H1 (cell line): ENCODE data around the gene ERO1B. TPM values are rescaled to one million over a fixed set of nuclear protein-coding genes. Genes with fewer than 3 reads are reported as not detected.

Experiments used
- CTCF ChIA-PET: fragments of 300-600 bp; sonication (Branson Sonifier 250); formaldehyde crosslinking; loops from one replicate; lab custom pipeline; 2021; ENCODE audit not compliant: partially characterized antibody; lab: Charles Lee
- POLR2A ChIA-PET: fragments of 300-600 bp; sonication (Branson Sonifier 250); formaldehyde crosslinking; loops from one replicate; lab custom pipeline; 2021; ENCODE audit warnings: inconsistent platforms; ENCODE audit not compliant: partially characterized antibody; lab: Charles Lee
- DNase-seq, 2 experiments: peaks; one replicate each; pipeline versions ENCODE4 v3.0.0 to v3.0.0-alpha.2; 2010 to 2022; ENCODE audit warnings: low spot score in 2 of 2, low read depth in 1 of 2, mixed read lengths in 1 of 2
- FAIRE-seq: peaks from 2 replicates; lab custom pipeline; 2011; peaks lifted over from hg19 to GRCh38; lab: Jason Lieb, UNC
- H2AFZ ChIP-seq: 2 replicates; pipeline ENCODE4 v1.8.1; 2012; ENCODE audit warnings: low read length, inconsistent platforms
- H2AK5ac ChIP-seq: 2 replicates; pipeline ENCODE4 v1.6.1; 2013; ENCODE audit warnings: low read depth, low read length
- H2BK120ac ChIP-seq: replicated peaks from 2 replicates; pipeline ENCODE3; 2013; ENCODE audit warnings: low read depth, low read length, inconsistent platforms
- H2BK12ac ChIP-seq: 2 replicates; pipeline ENCODE4 v1.6.1; 2013; ENCODE audit warnings: low read depth, low read length
- H2BK15ac ChIP-seq: 2 replicates; pipeline ENCODE4 v1.6.1; 2013; ENCODE audit warnings: low read length
- H2BK20ac ChIP-seq: 2 replicates; pipeline ENCODE4 v1.6.1; 2013; ENCODE audit warnings: low read length
- H2BK5ac ChIP-seq: 2 replicates; pipeline ENCODE4 v1.6.1; 2013; ENCODE audit warnings: low read depth, low read length
- H3K14ac ChIP-seq: 2 replicates; pipeline ENCODE4 v1.6.1; 2013; ENCODE audit warnings: inconsistent platforms; ENCODE audit not compliant: insufficient read length
- H3K18ac ChIP-seq: 2 replicates; pipeline ENCODE4 v1.6.1; 2013; ENCODE audit warnings: low read length; ENCODE audit errors: extremely low read depth
- H3K23ac ChIP-seq: 2 replicates; pipeline ENCODE4 v1.6.1; 2013; ENCODE audit warnings: inconsistent platforms; ENCODE audit not compliant: insufficient read length
- H3K23me2 ChIP-seq: 2 replicates; pipeline ENCODE4 v1.6.1; 2013; ENCODE audit warnings: low read depth, low read length
- H3K27ac ChIP-seq: 2 replicates; pipeline ENCODE4 v1.6.1; 2011; ENCODE audit warnings: low read depth, low read length, inconsistent platforms
- H3K27me3 ChIP-seq, 4 experiments: replicated peaks in 1 of 4; 1 replicate in 1 of 4; 2 replicates in 3 of 4; pipeline versions ENCODE4 v1.6.1 to v1.8.1; 2011 to 2013; ENCODE audit warnings: low read length in 3 of 4, mild to moderate bottlenecking in 3 of 4, inconsistent platforms in 2 of 4, mixed read lengths in 2 of 4, moderate library complexity in 1 of 4; ENCODE audit not compliant: control insufficient read depth in 3 of 4, insufficient read depth in 3 of 4; ENCODE audit errors: extremely low read depth in 1 of 4
- H3K36me3 ChIP-seq, 4 experiments: 2 replicates each; pipeline versions ENCODE4 v1.6.1 to v1.8.1; 2011 to 2013; ENCODE audit warnings: mild to moderate bottlenecking in 4 of 4, low read length in 3 of 4, moderate library complexity in 2 of 4, control low read depth in 1 of 4, inconsistent platforms in 1 of 4; ENCODE audit not compliant: insufficient read depth in 4 of 4, control insufficient read depth in 2 of 4
- H3K4ac ChIP-seq: replicated peaks from 2 replicates; pipeline ENCODE3; 2013; ENCODE audit warnings: low read length, low read depth, mixed read lengths, inconsistent platforms; ENCODE audit not compliant: insufficient read length
- H3K4me1 ChIP-seq, 4 experiments: replicated peaks in 1 of 4; 1 replicate in 1 of 4; 2 replicates in 3 of 4; pipeline versions ENCODE4 v1.6.1 to v1.8.1; 2011 to 2013; ENCODE audit warnings: low read length in 3 of 4, inconsistent platforms in 2 of 4, mixed read lengths in 1 of 4; ENCODE audit not compliant: insufficient read depth in 4 of 4, control insufficient read depth in 3 of 4
- H3K4me2 ChIP-seq, 2 experiments: 2 replicates each; pipeline versions ENCODE4 v1.6.1 to v1.8.1; 2011 to 2013; ENCODE audit warnings: low read depth in 2 of 2, low read length in 2 of 2, control low read depth in 1 of 2, inconsistent platforms in 1 of 2, mild to moderate bottlenecking in 1 of 2; ENCODE audit not compliant: insufficient read depth in 1 of 2
- H3K4me3 ChIP-seq, 4 experiments: fragments of 200-600, 300-600 bp in 1 of 4; sonication (generic), shearing (Covaris generic), sonication (Bioruptor Twin) in 1 of 4; 2 replicates each; pipeline versions ENCODE4 v1.5.1 to v1.8.1; 2011 to 2016; ENCODE audit warnings: low read length in 4 of 4, low read depth in 3 of 4, control low read depth in 2 of 4, inconsistent platforms in 2 of 4, mild to moderate bottlenecking in 2 of 4, mixed read lengths in 1 of 4, moderate library complexity in 1 of 4; ENCODE audit not compliant: insufficient read depth in 2 of 4; ENCODE audit errors: extremely low read depth in 1 of 4
- H3K56ac ChIP-seq: replicated peaks from 2 replicates; pipeline ENCODE3; 2013; ENCODE audit warnings: low read depth, mild to moderate bottlenecking, mixed read lengths, low read length, inconsistent platforms; ENCODE audit not compliant: insufficient read length
- H3K79me1 ChIP-seq: 2 replicates; pipeline ENCODE4 v1.6.1; 2013; ENCODE audit warnings: low read depth, low read length, control low read depth
- H3K79me2 ChIP-seq, 2 experiments: 2 replicates each; pipeline versions ENCODE4 v1.6.1 to v1.8.1; 2012 to 2013; ENCODE audit warnings: low read length in 2 of 2, mild to moderate bottlenecking in 2 of 2, inconsistent platforms in 1 of 2; ENCODE audit not compliant: insufficient read depth in 2 of 2, control insufficient read depth in 1 of 2
- H3K9ac ChIP-seq, 4 experiments: replicated peaks in 1 of 4; 1 replicate in 1 of 4; 2 replicates in 3 of 4; pipeline versions ENCODE4 v1.6.1 to v1.8.1; 2011 to 2013; ENCODE audit warnings: low read depth in 3 of 4, low read length in 3 of 4, control low read depth in 2 of 4, mild to moderate bottlenecking in 2 of 4, moderate library complexity in 2 of 4, inconsistent platforms in 1 of 4; ENCODE audit errors: extremely low read depth in 1 of 4
- H3K9me3 ChIP-seq, 2 experiments: 2 replicates each; pipeline versions ENCODE4 v1.6.1 to v1.8.1; 2012 to 2013; ENCODE audit warnings: mild to moderate bottlenecking in 2 of 2, moderate library complexity in 2 of 2, control low read depth in 1 of 2, inconsistent platforms in 1 of 2, low read depth in 1 of 2, low read length in 1 of 2, mixed read lengths in 1 of 2; ENCODE audit not compliant: insufficient read depth in 2 of 2
- H4K20me1 ChIP-seq, 2 experiments: replicated peaks in 1 of 2; 2 replicates each; pipeline versions ENCODE3 to v1.8.1; 2011 to 2013; ENCODE audit warnings: inconsistent platforms in 2 of 2, low read length in 2 of 2, mild to moderate bottlenecking in 1 of 2; ENCODE audit not compliant: insufficient read depth in 2 of 2, control insufficient read depth in 1 of 2
- H4K5ac ChIP-seq: 2 replicates; pipeline ENCODE4 v1.6.1; 2013; ENCODE audit warnings: low read length, low read depth, mixed read lengths, inconsistent platforms; ENCODE audit not compliant: insufficient read length
- H4K8ac ChIP-seq: 2 replicates; pipeline ENCODE4 v1.8.0; 2013; ENCODE audit warnings: mild to moderate bottlenecking, moderate library complexity, low read length, inconsistent platforms; ENCODE audit not compliant: insufficient read depth; ENCODE audit errors: extremely low read depth
- H4K91ac ChIP-seq: replicated peaks from 2 replicates; pipeline ENCODE3; 2013; ENCODE audit warnings: low read length, mixed read lengths, inconsistent platforms; ENCODE audit not compliant: insufficient read length
- CREB1 ChIP-seq: IDR thresholded peaks from 2 replicates; pipeline ENCODE4 v1.6.1; 2012; ENCODE audit warnings: inconsistent platforms
- EZH2 ChIP-seq: fragments of 200-600 bp; sonication (generic); IDR thresholded peaks from 2 replicates; pipeline ENCODE4 v1.7.1; 2012; ENCODE audit warnings: low read depth, mild to moderate bottlenecking, moderate library complexity, low read length, inconsistent platforms; ENCODE audit not compliant: severe bottlenecking
- NRF1 ChIP-seq: IDR thresholded peaks from 2 replicates; pipeline ENCODE4 v1.6.1; 2011; ENCODE audit warnings: mild to moderate bottlenecking, low read depth, low read length, improper control_type of control experiment
- PHF8 ChIP-seq: fragments of 200-600 bp; sonication (generic); conservative IDR thresholded peaks from 2 replicates; pipeline ENCODE4 v1.7.1; 2012; ENCODE audit warnings: low read depth, mild to moderate bottlenecking, inconsistent platforms, low read length, moderate library complexity
- RFX5 ChIP-seq: IDR thresholded peaks from 2 replicates; pipeline ENCODE4 v1.6.1; 2011; ENCODE audit warnings: low read depth, low read length, improper control_type of control experiment, borderline replicate concordance
- SIN3A ChIP-seq, 2 experiments: IDR thresholded peaks in 1 of 2; conservative IDR thresholded peaks in 1 of 2; 2 replicates each; pipeline ENCODE4 v1.6.1; 2011 to 2012; ENCODE audit warnings: low read length in 2 of 2, improper control_type of control experiment in 1 of 2, low read depth in 1 of 2, mild to moderate bottlenecking in 1 of 2
- SP4 ChIP-seq: IDR thresholded peaks from 2 replicates; pipeline ENCODE4 v1.6.1; 2012; ENCODE audit warnings: low read length, inconsistent platforms
- WGBS, 2 experiments: shearing (Covaris generic) in 1 of 2; methylation state at CpG; one replicate each; pipeline versions ENCODE4 v1.1.6 to v1.1.7; 2013 to 2015; ENCODE audit warnings: low lambda C conversion rate in 2 of 2, mixed read lengths in 2 of 2, inconsistent platforms in 1 of 2, low coverage in 1 of 2, missing lambda C conversion rate in 1 of 2; ENCODE audit not compliant: insufficient replicate concordance in 2 of 2, insufficient coverage in 1 of 2, insufficient read length in 1 of 2; ENCODE audit errors: extremely low coverage in 1 of 2, missing lambda C conversion rate in 1 of 2; 5-methylcytosine and 5-hydroxymethylcytosine counted together
- polyA plus RNA-seq, 7 experiments: library from polyadenylated mRNA; depleted of rRNA in 3 of 7; stranded (reverse) in 5 of 7; unstranded in 2 of 7; fragments of >200 nt in 5 of 7; fragments of 200-250 nt in 2 of 7; gene quantifications; 1 replicate in 5 of 7; 2 replicates in 1 of 7; 4 replicates in 1 of 7; pipeline versions ENCODE4 v1.2.1 to v1.2.3, GENCODE V29; 2011 to 2013; ENCODE audit warnings: missing spikeins in 2 of 7, mixed read lengths in 2 of 7
- total RNA-seq: library from RNA; stranded (reverse); fragmentation: NEBNext Ultra II Directional; extraction: Animal tissue kit (Norgen Biotek cat#: 25700); gene quantifications from 2 replicates; pipeline ENCODE4 v1.2.1, GENCODE V29; 2021

Gene ERO1B
- total and polyA plus RNA-seq, 2 of the 8 experiments (the other 6 are each of a cell fraction or from before 2014, with no cell fraction given) = 0.74 to 5.6 TPM

DNA sequence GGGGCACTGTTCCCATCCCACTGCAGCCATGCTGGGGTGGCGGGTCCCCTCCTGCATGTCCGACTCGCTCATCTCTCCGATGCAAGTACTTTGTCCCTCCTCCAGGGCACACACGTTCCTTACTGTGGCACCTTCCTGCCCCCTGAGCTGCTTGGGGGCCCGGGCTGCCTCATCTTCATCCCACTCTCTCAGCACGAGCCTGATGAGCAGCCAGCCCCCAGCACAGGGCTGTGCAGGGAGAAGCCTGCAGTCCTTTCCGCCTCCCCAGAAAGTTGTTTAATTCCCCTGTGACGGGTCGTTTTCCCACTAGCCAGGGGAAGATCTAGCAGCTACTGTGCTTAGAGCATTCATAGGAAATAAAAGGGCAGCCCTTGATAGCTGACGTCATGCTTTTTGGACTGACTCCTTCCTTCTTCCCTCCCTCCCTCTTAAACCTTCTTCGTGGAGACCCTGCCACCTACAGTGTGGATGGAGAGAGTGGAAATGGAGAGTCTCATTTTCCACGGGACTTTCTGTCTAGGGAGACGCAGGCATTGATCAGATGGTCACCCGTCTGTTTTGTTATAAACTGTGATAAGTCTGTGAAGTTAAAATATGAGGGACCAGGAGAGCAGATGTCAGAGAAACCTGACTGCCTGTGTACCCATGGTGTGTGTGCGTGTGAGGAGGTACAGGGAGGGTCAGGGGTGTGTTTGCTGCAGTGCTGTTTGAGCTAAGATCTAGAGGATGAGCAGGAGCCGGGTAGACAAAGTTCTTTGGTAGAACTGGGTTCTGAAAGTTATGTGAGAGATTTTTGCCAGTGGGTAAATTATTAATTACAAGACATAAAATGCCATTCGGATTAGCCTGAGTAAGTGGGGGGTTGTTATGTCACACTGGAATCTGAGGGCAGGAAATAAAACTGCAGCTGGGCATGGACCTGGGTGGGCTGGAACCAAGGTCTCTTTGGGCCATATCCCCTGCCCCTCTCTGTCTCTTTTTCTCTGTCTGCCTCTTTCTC lies 105.1 kb downstream of the ERO1B start:
- FAIRE-seq (no peak), DNase-seq (no peak)
- Histone ChIP-seq H2BK5ac (no peak overlapping the region), H3K56ac (no peak overlapping the region), H4K5ac (no peak overlapping the region), H4K20me1 (no peaks in the 10 kb centered on the region), H4K91ac (peak overlapping the region; percentile 22), H3K4me2 (no peak overlapping the region), H2AFZ (no peak overlapping the region), H3K4me1 (peaks cover 0 to 4% (median under 1%) of the 10 kb centered on the region in 4 experiments; a peak in 2 of 7 replicates), H3K27me3 (no peaks in the 10 kb centered on the region), H3K79me1 (no peaks in the 10 kb centered on the region; the same call in 1 of the 2 replicates), H3K9ac (no peak overlapping the region), H3K4ac (no peak overlapping the region), H3K18ac (no peak overlapping the region), H3K36me3 (peaks cover 0 to 7% (median 0%) of the 10 kb centered on the region in 4 experiments; a peak in 3 of 8 replicates), H2AK5ac (no peak overlapping the region), H2BK12ac (no peak overlapping the region), H3K23me2 (no peaks in the 10 kb centered on the region; the same call in 1 of the 2 replicates), H4K8ac (no peak overlapping the region), H3K14ac (no peak overlapping the region), H3K4me3 (no peak overlapping the region), H2BK15ac (no peak overlapping the region), H3K79me2 (no peaks in the 10 kb centered on the region), H3K27ac (no peak overlapping the region), H2BK120ac (no peak overlapping the region), H3K23ac (no peak overlapping the region), H3K9me3 (no peaks in the 10 kb centered on the region), H2BK20ac (no peak overlapping the region)
- ChIA-PET CTCF (interaction anchor here (0.6 to 1.5 kb wide), 7 partner anchors 20 to 293 kb away, joined by 3 to 5 read pairs (median 3); no protein-coding TSS in a partner anchor), POLR2A (no interaction called here)
- WGBS, 2 experiments = 79% methylated on average over 16 of the region's 18 CpGs; no CpG with 5 or more reads in 1 of the 2 experiments
- TF ChIP-seq CREB1 = no peak
- no peak for TF ChIP-seq EZH2
- TF ChIP-seq SIN3A (conservative IDR thresholded peaks at IDR 0.05 in 1 of 2, IDR thresholded peaks at IDR 0.05 in 1 of 2; ENCODE audit: low read depth in 1 of 2, low read length in 2 of 2) = no peak
- TF ChIP-seq NRF1 = no peak
- no peak for TF ChIP-seq SP4
- no peak for TF ChIP-seq PHF8
- no peak for TF ChIP-seq RFX5
